ENCODE results near the gene NBPF1.
A peak's percentile ranks its signal among the peaks of the same experiment; 100 is the strongest.
"Not testable (repeated sequence)": the region's sequence is repeated elsewhere in the genome, so short reads cannot be mapped to it uniquely, and the experiment has no call there.

Gene NBPF1

DNA sequence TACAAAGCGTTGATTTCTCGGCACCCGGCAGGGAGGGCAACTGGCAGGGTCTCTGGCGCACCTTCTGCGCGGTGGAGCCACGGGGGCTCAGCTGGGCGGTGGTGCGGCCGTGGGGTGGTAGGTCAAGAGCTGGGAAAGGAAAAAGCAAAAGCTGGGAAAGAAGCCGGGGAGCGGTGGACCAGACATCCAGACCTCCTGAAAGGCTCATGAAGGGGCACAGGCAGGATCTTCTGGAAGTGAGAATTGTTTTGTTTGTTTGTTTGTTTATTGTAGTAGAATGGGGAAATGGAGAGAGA lies 92.1 kb downstream of the NBPF1 start:
- DNase-seq (ENCODE audit: low read depth): no peak
- H3K4me3 ChIP-seq (ENCODE audit: low read length): peak overlapping the region; percentile 41
- TF ChIP-seq, protein P1, sequence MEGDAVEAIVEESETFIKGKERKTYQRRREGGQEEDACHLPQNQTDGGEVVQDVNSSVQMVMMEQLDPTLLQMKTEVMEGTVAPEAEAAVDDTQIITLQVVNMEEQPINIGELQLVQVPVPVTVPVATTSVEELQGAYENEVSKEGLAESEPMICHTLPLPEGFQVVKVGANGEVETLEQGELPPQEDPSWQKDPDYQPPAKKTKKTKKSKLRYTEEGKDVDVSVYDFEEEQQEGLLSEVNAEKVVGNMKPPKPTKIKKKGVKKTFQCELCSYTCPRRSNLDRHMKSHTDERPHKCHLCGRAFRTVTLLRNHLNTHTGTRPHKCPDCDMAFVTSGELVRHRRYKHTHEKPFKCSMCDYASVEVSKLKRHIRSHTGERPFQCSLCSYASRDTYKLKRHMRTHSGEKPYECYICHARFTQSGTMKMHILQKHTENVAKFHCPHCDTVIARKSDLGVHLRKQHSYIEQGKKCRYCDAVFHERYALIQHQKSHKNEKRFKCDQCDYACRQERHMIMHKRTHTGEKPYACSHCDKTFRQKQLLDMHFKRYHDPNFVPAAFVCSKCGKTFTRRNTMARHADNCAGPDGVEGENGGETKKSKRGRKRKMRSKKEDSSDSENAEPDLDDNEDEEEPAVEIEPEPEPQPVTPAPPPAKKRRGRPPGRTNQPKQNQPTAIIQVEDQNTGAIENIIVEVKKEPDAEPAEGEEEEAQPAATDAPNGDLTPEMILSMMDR (conservative IDR thresholded peaks at IDR 0.05; ENCODE audit: low read depth, low read length): no peak

DNA sequence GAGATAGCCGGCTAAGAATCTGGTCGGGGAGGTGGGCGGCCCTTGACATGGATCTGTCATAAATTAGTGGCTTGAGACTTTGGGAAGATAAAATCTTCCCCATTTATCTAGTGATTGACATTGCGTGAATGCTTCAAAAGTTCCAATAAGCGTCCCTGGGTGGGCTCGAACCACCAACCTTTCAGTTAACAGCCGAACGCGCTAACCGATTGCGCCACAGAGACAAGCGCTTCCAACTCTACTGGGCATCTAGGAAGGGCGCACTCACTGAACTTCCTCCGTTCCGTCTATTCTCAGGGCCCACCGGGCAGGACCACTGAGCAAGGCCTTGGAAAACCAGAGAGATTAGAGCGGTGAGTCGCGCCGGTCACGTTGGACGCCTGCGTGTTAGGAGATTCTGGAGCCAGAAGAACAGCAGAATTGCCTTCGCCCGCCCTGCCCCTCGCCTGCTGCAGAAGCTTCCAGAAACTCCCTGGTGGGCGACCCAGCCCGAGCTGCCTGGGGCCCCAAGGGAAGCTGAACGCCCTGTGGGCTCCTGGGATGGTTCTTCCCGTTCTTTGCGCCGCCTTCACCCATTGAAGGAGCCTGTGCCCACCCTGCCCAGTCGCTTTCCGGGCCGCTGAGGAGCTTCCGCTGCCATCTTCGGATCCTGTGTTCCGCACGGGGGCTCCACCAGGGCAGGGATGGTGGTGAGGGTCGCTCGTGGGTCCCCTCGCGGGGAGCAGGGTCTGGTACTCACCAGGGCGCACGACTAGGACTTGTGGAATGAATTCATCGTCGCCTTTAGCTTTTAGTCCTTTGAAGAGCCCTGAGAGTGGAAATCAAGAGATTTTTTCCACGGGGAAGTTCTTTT lies 92.7 kb downstream of the NBPF1 start:
- H3K4me3 ChIP-seq (ENCODE audit: low read length): peak overlapping the region; percentile 41
- DNase-seq (ENCODE audit: low read depth): not testable (repeated sequence)
- TF ChIP-seq, protein P1 (conservative IDR thresholded peaks at IDR 0.05; ENCODE audit: low read depth, low read length): peak; percentile 9

DNA sequence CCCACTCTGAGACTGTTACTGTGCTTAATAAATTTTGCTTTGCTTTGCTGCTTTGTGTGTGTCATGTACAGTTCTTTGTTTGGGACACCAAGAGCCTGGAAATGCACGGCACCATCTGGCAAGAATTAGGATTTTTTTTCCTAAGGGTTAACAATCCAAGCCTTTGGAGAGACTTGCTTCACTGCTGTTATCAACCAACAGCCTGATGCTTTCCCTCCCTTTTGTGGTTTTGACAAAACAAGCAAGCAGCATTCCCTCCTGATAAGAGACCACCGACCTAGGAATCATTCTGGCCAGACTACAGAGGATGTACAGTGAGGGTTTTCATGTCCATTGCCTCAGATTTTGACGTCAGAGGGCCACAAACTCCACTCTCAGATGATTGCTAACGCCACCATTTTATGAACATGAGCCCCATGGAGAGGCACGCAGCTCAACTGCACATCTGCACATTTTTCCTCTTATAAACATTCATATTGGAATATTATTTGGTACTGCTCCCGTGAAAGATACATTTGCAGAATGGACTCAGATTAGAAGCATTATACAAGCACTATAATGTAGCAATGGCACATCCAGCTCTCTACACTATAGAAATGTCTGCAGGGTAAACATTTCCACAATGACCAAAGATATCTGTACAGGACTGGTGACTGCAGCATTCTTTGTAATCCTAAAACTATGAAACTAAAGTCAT lies 94.0 kb downstream of the NBPF1 start:
- H3K4me3 ChIP-seq (ENCODE audit: low read length); DNase-seq (ENCODE audit: low read depth): not testable (repeated sequence)

GRCh38 chr1:16518913-16519254 lies 94.5 kb downstream of the NBPF1 start:
- H3K4me3 ChIP-seq (ENCODE audit: low read length); DNase-seq (ENCODE audit: low read depth): not testable (repeated sequence)

GRCh38 chr1:16516694-16517410 lies 96.5 kb downstream of the NBPF1 start:
- not testable (repeated sequence) for H3K4me3 ChIP-seq (ENCODE audit: low read length); DNase-seq (ENCODE audit: low read depth)

GRCh38 chr1:16514107-16515055 lies 99.0 kb downstream of the NBPF1 start, which contains the start of gene RNU1-1:
TSS of gene RNU1-1 (minus strand) at chr1:16514285.
- peak within 1 kb of the TSS; percentile 43 for H3K4me3 ChIP-seq (ENCODE audit: low read length)
- peak; percentile 42 for DNase-seq (ENCODE audit: low read depth)

DNA sequence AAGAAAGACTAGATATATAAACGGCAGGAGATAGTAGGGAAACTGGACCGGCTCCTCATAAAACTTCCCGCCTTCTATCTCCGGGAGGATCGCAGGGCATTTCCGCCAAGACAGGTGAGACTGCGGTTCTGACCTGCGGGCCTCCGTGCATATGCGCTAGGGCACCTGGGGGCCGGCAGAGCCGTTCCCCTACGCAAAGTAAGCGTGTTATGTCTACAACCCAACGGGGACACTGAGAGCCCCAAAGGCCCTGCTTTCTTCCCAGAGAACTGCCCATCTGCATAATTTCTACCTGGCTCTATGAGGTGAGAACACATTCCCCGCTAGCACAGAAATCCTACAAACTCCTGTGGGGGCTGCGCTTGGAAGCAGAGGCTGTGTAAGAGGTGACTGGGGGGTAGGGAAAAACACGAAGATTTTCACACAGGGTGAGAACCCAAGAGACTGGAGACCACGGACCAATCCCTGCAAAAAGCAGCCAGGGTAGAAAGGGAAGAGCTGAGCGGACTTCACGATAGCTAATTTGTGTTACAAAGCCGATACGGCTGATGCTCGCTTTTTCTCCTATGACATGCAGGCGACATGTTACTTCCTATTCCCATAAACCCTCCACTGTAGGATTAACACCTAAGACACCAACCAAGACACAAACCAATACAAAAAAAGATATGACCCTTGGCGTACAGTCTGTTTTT lies 99.8 kb downstream of the NBPF1 start:
- DNase-seq (ENCODE audit: low read depth): peak; percentile 90
- not testable (repeated sequence) for H3K4me3 ChIP-seq (ENCODE audit: low read length)

DNA sequence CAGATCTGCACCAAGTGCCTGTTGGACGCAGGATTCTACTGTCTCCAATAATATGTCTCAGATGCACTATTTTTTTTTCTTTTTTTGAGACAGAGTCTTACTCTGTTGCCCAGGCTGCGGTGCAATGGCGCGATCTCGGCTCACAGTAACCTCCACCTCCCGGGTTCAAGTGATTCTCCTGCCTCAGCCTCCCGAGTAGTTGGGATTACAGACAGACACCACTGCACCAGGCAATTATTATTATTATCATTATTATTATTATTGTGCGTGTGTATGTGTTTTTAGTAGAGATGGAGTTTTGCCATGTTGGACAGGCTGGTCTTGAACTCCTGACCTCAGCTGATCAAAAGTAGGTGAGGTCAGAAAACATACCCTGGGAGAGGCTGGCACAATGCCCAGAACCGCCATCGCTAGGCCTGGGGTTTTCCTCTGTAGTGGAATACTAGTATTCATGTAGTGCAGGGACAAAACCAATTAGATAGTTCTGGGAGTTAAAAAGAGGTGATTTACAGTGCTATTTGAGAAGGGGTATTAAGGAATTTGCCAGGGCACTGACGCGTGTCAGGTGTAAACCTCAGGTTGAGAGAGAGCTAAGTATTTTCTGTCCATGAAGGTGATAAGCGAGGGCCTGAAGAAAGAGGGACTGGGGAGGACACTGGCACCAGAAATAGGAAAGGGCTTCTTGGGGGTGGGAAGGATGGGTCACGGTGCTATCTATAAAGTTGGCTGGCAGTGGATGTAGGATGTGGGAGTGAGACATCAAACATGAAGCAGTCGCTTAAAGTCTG lies 100.5 kb downstream of the NBPF1 start:
- DNase-seq (ENCODE audit: low read depth); H3K4me3 ChIP-seq (ENCODE audit: low read length): not testable (repeated sequence)
